Ectodermal cell (in vitro differentiated cells): ENCODE data around the gene NXF1.
"Not testable (repeated sequence)": the region's sequence is repeated elsewhere in the genome, so short reads cannot be mapped to it uniquely, and the experiment has no call there.

Source experiments
- H3K27ac ChIP-seq: 2 replicates; pipeline ENCODE4 v1.7.0; 2013; ENCODE audit warnings: mild to moderate bottlenecking, low read depth, low read length; ENCODE audit not compliant: insufficient read depth, poor library complexity, severe bottlenecking
- H3K27me3 ChIP-seq: 2 replicates; pipeline ENCODE4 v1.7.0; 2013; ENCODE audit warnings: mild to moderate bottlenecking, low read length; ENCODE audit not compliant: insufficient read depth, control insufficient read depth, poor library complexity, severe bottlenecking
- H3K36me3 ChIP-seq: one replicate; pipeline ENCODE4 v1.7.0; 2013; ENCODE audit warnings: low read length; ENCODE audit not compliant: control insufficient read depth, insufficient read depth
- H3K4me1 ChIP-seq: one replicate; pipeline ENCODE4 v1.7.0; 2013; ENCODE audit warnings: low read length; ENCODE audit not compliant: control insufficient read depth, insufficient read depth
- H3K4me3 ChIP-seq: 2 replicates; pipeline ENCODE4 v1.7.0; 2013; ENCODE audit warnings: low read depth, low read length, control low read depth; ENCODE audit not compliant: insufficient read depth
- H3K9me3 ChIP-seq: 2 replicates; pipeline ENCODE4 v1.7.0; 2013; ENCODE audit warnings: mild to moderate bottlenecking, low read length, moderate library complexity; ENCODE audit not compliant: control insufficient read depth
- WGBS, 2 experiments: methylation state at CpG; one replicate each; pipeline ENCODE4 v1.1.7; 2013; ENCODE audit warnings: missing lambda C conversion rate in 2 of 2; 5-methylcytosine and 5-hydroxymethylcytosine counted together

NXF1 gene

DNA sequence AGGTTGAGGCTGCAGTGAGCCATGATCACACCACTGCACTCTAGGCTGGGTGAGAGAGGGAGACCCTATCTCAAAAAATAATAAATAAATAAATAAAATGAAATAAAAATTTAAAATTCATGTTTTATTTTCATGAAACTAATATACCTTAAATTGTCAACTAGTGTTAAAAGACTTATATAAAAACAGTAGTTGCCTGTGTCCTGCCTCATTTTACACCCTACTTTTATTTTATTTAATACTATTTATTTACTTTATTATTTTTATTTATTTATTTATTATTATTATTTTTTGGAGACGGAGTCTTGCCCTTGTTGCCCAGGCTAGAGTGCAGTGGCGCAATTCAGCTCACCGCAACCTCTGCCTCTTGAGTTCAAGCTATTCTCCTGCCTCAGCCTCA is 38.9 kb upstream of the NXF1 start:
- Histone ChIP-seq H3K27me3 (no peaks in the 10 kb centered on the region), H3K9me3 (no peaks in the 10 kb centered on the region), H3K4me1 (peaks cover 12% of the 10 kb centered on the region), H3K4me3 (no peak overlapping the region), H3K27ac (no peak overlapping the region), H3K36me3 (no peaks in the 10 kb centered on the region)
- 94 to 95% methylated on average over 3 of the region's 3 CpGs for WGBS, 2 experiments

DNA sequence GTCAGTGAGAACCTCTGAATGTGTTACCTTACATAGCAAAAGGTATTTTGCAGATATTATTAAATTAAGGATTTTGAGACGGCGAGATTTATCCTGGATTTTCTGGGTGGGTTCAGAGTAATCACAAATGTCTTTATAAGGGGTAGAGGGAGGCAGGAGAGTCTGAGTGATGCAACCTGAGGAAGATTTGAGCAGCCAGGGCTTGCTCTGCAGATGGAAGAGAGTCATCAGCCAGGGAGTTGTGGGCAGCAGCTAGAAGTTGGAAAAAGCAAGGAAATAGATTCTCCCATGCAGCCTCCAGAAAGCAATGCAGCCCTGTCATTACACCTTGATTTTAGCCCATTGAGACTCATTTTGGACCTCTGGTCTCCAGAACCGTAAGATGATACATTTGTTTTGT is 38.2 kb upstream of the NXF1 start:
- Histone ChIP-seq H3K27ac (no peak overlapping the region), H3K36me3 (no peaks in the 10 kb centered on the region), H3K27me3 (no peaks in the 10 kb centered on the region), H3K4me1 (peaks cover 12% of the 10 kb centered on the region), H3K4me3 (no peak overlapping the region), H3K9me3 (no peaks in the 10 kb centered on the region)
- 96 to 98% methylated on average over 3 of the region's 3 CpGs for WGBS, 2 experiments

DNA sequence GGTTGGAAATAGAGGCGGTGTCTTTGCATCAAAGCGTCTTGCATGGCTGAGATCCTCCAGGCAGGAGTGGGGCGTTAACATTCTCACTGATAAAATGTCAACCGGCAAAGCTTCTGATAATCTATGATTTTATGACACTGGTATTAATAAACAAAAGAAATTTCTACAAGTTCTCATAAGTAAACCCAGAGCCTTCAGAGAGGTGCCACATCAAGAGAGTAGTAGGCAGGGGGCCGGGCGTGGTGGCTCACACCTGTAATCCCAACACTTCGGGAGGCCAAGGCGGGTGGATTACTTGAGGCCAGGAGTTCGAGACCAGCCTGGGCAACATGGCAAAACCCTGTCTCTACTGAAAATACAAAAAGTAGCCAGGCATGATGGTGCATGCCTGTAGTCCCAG is 37.7 kb upstream of the NXF1 start:
- H3K4me1 ChIP-seq: peaks cover 12% of the 10 kb centered on the region
- H3K27ac ChIP-seq: peak overlapping the region; percentile 96
- WGBS, 2 experiments: 86 to 90% methylated on average over 8 to 9 of the region's 9 CpGs
- H3K36me3 ChIP-seq, H3K27me3 ChIP-seq, H3K9me3 ChIP-seq: not testable (repeated sequence)
- H3K4me3 ChIP-seq: peak overlapping the region; percentile 16

DNA sequence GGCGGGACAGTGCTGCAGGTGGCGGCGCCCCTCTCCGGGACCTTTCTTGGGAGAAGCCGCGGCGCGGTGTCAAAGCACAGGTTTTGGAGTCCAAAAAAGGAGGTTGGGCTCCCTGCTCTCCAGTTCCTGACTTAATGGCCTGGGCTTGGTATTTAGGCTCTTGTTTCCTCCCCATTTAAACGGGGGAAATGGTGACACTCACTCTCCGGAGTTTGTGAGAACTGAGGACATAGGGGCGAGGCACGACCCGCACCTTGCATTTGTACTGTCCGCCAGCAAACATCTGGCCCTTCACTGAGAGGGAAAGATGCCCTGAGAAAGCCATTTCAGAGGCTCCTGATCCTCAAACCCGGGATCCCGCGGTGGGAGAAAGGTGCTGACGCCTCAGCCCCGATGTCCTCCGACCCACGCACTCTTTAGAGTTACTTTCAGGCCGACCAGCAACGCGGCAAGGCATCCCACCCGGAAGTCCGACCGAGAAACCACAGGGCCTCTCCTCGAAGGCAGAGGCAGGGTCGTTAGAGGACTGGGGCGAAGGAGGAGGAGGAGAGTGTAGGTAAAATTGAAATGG is 37.0 kb upstream of the NXF1 start:
- Histone ChIP-seq H3K9me3 (no peaks in the 10 kb centered on the region), H3K4me1 (peaks cover 12% of the 10 kb centered on the region), H3K4me3 (peak overlapping the region; percentile 37), H3K27ac (peak overlapping the region; percentile 96), H3K36me3 (no peaks in the 10 kb centered on the region), H3K27me3 (no peaks in the 10 kb centered on the region)
- 6% methylated on average over 30 of the region's 30 CpGs for WGBS, 2 experiments

DNA sequence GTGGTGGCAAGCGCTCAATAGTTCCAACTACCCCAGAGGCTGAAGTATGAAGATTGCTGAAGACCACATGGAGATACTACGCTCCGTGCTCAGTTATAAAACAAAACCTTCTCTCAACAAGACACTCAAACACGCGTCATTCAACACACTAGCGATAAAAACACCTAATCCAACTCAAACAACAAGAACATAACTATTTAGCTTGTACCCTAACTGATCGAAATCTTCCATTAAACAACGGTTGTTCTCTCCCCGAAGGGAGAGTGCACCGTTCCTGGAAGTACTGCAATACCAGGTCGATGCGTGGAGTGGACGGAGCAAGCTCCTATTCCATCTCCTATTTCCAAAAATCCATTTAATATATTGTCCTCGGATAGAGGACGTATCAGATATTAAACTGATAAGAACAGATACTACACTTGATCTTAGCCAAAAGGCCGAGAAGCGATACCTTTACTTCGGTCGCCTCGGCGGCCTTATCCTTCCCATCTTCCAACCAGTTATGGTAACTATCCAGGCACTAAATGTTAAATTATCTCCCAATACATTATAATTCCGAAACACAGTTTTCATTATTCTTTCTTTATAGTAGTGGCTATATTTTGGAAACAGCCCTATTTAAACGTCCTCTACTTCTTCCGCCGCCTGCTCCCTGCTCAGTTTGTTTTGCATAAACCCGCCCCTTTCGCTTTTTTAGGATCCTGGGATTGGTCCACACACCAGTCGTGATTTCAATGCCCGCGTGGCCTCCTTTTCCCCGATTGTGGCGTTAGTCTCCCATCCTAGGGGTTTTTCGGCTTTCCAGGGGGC is 36.3 kb upstream of the NXF1 start:
- 0% methylated on average over 32 to 33 of the region's 33 CpGs for WGBS, 2 experiments
- no peaks in the 10 kb centered on the region for H3K27me3 ChIP-seq

DNA sequence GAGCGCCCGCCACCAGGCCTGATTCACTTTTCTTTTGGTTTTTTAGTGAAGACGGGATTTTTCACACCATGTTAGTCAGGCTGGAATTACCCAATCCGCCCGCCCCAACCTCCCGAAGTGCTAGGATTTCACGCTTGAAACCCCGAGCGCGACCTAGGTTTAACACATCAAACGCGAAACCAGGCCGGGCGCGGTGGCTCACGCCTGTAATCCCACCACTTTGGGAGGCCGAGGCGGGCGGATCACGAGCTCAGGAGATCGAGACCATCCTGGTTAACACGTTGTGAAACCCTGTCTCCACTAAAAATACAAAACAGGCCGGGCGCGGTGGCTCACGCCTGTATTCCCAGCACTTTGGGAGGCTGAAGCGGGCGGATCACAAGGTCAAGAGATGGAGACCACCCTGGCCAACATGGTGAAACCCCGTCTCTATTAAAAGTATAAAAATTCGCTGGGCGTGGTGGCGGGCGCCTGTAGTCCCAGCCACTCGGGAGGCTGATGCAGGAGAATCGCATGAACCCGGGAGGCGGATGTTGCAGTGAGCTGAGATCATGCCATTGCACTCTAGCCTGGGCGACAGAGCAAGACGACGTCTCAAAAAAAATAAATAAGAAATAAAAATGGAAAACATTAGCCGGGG is 35.6 kb upstream of the NXF1 start:
- H3K36me3 ChIP-seq, H3K9me3 ChIP-seq, H3K27me3 ChIP-seq: not testable (repeated sequence)
- Histone ChIP-seq H3K27ac (peak overlapping the region; percentile 96), H3K4me3 (peak overlapping the region; percentile 85), H3K4me1 (peaks cover 12% of the 10 kb centered on the region)
- WGBS, 2 experiments: 4% methylated on average over 41 of the region's 41 CpGs

More for the DNA sequence above, 36.3 kb upstream of the NXF1 start:
- peaks cover 12% of the 10 kb centered on the region for H3K4me1 ChIP-seq
- peak overlapping the region; percentile 37 for H3K4me3 ChIP-seq
- no peaks in the 10 kb centered on the region for H3K9me3 ChIP-seq
- no peaks in the 10 kb centered on the region for H3K36me3 ChIP-seq
- H3K27ac ChIP-seq: peak overlapping the region; percentile 96

DNA sequence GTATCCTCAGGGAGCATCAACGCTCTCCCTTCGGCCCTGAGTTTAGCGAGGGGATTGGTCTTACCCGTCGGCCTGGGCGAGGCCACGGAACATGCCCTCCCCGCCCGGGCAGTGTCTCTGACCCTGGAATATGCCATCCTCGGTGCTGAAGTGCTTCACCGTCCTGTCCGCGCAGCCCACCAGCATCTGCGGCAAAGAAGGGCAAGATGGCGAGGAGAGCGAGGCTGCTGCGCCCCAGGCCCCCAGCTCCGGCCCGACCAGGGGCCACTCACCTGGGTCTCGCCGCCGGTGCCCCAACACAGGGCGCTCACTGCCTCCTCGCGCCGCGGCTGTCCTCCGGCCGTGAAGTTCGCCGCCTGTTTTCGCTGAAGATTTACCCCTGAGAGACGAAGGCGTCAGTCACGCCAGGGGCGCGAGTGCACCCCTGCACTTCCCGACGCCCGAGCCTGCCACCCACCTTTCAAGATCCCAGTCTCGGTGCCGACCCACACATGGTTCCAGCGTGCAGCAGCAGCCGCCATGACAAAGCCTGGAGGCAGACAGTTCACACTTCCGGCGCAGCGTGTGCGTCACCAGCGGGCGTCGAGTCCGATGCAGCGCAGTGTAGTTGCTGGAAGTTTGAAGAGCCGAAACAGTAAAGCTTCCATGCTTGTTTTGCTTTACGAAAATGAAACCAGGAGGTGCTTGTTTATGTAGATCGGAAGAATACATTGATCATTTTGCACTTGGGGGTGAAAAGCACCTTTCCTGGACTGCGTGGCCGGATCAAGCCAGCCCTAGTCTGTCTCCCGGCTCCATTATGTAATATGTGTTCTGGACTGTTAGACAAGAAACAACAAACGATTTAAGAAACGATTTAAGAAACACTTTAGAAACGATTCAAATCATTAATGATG is 34.1 kb upstream of the NXF1 start, which contains the start of gene WDR74:
Gene WDR74, minus strand, starts transcription at position 541 of the 896 bp plus-strand sequence. Its CDS starts 20 bp downstream, at position 521.
- Histone ChIP-seq H3K4me3 (peak within 1 kb of the TSS; percentile 85), H3K9me3 (no peaks in the 10 kb centered on the region), H3K27ac (peak within 1 kb of the TSS; percentile 96), H3K36me3 (peaks cover 15% of the 10 kb centered on the region), H3K27me3 (no peaks in the 10 kb centered on the region), H3K4me1 (peaks cover 12% of the 10 kb centered on the region)
- 0 to 1% methylated on average over 61 to 62 of the region's 62 CpGs for WGBS, 2 experiments

DNA sequence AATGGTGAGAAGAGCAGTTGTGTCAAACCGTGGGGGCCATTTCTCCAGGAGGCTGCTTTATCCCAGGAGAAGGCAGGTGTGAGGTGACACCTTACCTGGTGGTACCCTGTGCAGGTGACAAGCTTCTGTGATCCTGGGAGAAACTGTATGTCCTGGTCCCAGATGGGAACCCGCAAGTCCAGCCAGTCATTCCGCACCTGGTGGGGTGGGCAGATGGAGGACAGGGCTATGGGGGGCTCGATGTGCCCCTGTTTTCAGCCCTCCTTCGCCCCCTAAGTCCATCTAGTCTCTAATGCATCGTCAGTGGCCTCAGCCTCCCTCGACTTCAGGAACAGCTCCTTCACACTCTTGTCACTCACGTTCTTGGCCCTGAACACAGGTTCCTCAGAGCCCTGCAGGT is 30.1 kb upstream of the NXF1 start:
- Histone ChIP-seq H3K4me1 (peaks cover 9% of the 10 kb centered on the region), H3K27ac (no peak overlapping the region), H3K27me3 (no peaks in the 10 kb centered on the region), H3K36me3 (peaks cover 15% of the 10 kb centered on the region), H3K4me3 (no peak overlapping the region), H3K9me3 (no peaks in the 10 kb centered on the region)
- WGBS, 2 experiments: 90 to 93% methylated on average over 8 of the region's 8 CpGs

DNA sequence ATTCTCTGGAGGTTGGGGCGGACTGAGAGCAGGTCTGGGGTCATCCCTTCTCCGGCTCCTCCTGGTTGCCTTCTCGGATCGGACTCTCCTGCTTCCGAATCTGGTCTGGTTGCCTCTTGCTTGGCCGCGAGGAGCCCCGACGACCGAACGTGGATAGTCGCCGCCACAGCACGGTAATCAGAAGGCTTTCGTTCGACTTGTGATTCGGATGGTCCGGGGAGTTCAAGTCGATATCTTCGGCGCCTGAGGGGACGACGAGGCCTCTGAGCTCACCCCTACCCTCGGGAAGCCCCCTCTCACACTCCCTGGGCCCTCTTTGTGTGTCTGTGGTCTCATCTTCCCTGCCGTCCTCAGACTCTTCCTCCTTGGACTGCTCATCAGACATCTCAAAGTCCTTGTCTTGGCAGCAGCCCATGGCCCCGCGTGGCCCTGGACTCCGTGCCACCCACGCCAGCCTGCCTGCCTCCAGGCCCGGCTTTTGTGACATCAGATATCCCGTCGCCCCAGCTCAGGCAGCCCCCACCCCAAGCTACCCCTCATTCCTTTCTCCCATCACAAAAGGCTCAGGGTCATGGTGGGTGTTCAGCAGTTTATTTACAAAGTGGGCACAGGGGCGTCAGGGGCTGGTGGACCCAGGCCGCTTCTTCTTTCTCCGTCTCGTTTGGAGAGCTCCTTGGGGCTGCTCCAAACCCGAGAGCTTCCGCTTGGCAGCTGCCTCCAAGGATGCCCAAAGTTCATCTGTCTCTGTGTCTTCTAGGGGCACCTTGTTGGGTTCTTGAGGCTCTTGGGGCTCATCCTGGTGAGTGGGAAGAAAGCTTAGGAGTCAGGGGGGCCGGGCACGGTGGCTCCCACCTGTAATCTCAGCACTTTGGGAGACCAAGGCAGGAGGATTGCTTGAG is 27.3 kb upstream of the NXF1 start, which contains the start of gene TEX54:
Gene TEX54, minus strand, starts transcription at position 506 of the 899 bp plus-strand sequence.
- peak within 1 kb of the TSS; percentile 93 for H3K4me3 ChIP-seq
- H3K36me3 ChIP-seq: peaks cover 16% of the 10 kb centered on the region
- 22 to 23% methylated on average over 40 of the region's 40 CpGs for WGBS, 2 experiments
- H3K9me3 ChIP-seq: no peaks in the 10 kb centered on the region
- H3K27ac ChIP-seq: peak within 1 kb of the TSS; percentile 95
- H3K4me1 ChIP-seq: peaks cover 9% of the 10 kb centered on the region
- no peaks in the 10 kb centered on the region for H3K27me3 ChIP-seq
